NCI-H1694 treated with DMSO at 0.1 percent for 48 hours (cell line): ENCODE results near the gene SETSIP.
"Not testable (repeated sequence)": the region's sequence is repeated elsewhere in the genome, so short reads cannot be mapped to it uniquely, and the experiment has no call there.

Source experiments
- DNase-seq: peaks from one replicate; lab custom pipeline; 2025; lab: John Stamatoyannopoulos, UW

The SETSIP gene

DNA sequence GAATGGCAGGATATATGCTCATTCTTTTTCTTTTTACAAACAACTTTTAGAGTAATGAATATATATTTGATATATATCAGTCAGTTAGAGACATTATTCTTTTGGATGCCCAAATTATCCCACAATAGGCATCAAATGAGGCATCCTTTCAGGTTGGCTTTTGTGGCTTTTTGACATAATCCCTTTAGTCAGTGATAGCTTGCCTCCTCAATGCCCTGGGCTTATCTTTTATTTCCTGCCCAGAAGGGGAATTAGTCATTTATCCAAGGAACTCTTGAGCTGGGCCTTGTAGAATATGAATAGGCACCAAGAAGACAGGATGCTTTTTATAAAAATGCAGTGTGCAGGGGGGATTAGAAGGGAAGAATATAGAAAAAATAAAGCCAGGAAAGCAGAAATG is 23.3 kb downstream of the SETSIP start:
- no peak for DNase-seq

DNA sequence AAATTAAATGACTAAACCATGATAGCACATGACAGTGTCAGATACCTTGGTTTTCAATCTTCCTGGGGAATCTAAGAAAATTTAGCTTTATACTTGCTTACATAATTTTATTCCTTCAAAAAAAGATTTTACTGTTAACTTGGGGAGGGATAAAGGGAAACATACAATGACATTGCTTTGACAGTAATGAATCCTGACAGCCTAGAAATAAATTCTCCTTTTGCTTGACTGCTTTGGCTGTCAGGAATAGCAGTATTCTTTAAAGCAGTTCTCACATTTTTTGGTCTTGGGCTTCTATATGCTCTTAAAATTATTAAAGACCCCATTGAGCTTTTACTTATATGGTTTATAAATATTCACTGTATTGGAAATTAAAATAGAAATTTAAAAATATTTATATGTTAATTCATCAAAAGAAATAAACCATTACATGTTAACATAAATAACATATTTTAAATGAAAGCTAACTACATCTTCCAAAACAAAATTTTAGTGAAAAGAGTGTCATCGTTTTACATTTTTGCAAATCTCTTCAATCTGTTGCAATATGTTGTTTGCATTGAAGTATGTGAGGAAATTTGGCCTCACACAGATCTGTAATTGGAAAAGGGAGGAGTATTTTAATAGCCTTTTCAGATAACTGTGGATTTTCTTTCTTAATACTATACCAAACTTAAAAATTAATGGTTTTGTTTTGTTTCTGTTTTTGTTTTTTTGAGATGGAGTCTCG is 29.3 kb downstream of the SETSIP start:
- DNase-seq = no peak

DNA sequence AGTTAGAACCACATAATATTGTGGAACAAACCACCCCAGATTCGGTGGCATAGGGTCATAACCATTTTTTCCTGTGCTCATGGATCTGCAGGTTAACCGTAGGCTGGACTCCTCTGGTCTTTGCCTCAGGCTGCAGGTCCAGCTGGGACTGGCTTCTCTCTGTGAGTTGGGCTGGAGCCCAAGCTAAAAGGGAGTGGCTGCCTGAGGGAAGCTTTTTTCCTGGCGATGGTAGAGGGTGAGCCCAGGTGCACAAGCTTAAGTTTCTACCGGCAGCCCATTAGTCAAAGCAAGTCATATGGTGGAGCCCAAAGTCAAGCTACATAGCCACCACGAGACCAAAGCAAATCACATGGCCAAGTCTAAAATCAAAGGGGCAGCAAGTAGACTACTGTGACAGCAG is 31.6 kb downstream of the SETSIP start:
- no peak for DNase-seq

- no peak for DNase-seq
Measured at GRCh38 chr1:92040971-92041370, 34.2 kb downstream of the SETSIP start.

GRCh38 chr1:92038695-92039346 is 36.4 kb downstream of the SETSIP start:
- DNase-seq = no peak

- DNase-seq = no peak
Measured at GRCh38 chr1:92037400-92037799, 37.8 kb downstream of the SETSIP start.

DNA sequence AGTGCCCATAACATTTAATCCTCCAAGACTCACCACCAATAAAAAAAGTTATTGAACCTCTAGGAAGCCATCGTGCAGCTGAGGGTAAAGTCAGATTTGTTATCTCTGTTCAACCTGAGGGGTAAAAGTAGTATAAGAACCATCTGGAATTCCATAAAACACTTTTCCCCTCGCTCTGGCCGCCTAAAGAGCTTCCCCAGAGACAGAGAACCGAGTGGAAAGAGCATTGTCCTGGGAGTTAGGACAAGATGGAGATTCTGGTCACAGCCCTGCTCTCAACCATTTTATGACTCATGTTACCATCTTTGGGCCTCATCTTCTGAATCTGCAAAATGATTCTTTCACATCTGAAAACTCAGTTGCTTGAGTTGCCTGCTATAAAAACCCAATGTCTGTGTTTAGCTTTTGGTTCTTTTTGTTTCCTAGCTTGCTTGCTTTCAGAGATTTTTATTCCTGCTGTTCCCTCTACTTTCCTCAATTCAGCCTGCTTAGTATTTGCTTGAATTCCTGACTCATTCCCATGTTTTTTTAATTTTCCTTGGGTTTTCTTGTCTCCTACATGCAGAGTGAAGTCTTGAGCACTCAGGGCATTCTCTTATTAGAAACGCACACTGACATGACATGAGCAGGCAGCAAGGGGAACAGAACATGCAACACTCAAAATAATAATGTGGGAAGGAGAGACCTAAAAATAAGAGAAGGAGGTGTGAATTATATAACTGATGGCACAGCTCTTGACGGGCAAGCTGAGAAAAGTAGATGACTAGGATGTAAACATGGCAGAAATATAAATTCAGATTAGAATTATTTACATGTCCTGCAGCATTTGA is 43.7 kb downstream of the SETSIP start:
- DNase-seq = no peak

DNA sequence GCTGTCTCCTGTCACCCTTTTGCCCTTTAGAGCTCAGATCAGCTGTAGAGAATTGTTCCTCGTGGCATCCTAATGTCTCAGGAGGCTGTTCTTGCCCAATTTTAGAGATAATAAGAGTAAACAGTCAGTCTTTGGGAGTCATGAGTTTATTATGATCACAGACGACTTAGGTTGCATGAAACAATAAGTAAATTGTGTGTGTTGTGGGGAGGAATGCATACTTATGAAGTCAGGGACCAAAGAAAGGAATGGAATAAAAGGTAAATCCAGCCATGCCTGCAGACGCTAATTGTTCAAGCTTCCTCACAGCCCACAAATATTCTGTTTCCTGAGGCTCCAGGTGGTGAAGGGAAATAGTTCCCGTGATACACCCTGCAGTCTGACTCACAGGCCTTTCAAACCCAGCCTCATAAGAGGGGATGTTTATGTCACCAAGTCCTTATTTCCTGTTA is 44.5 kb downstream of the SETSIP start:
- DNase-seq = no peak

GRCh38 chr1:92029241-92029922 is 45.8 kb downstream of the SETSIP start:
- peak; percentile 19 for DNase-seq

DNA sequence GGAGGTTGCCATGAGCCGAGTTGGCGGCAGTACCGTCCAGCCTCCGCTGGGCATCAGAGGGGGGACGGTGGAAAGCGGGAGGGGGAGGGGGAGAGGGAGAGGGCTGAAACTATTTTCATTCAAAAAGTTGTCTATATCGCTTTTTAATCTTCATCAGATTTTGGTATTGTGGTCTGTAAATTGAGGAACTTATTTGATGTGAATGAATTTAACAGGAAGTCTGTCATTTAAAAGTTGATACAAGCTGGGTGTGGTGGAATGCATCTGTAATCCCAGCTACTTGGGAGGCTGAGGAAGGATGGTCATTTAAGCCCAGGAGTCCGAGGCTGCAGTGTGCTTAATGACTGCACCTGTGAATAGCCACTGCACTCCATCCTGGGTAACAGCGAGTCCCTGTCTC is 48.4 kb downstream of the SETSIP start:
- no peak for DNase-seq

DNA sequence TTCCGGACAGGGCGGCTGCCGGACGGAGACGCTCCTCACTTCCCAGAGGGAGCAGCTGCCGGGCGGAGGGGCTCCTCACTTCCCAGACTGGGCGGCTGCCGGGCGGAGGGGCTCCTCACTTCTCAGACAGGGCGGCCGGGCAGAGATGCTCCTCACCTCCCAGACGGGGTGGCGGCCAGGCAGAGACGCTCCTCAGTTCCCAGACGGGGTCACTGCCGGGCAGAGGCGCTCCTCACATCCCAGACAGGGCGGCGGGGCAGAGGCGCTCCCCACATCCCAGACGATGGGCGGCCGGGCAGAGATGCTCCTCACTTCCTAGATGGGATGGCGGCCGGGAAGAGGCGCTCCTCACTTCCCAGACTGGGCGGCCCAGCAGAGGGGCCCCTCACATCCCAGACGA is 49.2 kb downstream of the SETSIP start:
- DNase-seq = not testable (repeated sequence)
